Activated naive CD8-positive, alpha-beta T cell treated with anti-CD3 and anti-CD28 coated beads, Interleukin-2, amount 10 ng/mL, durations not matched to agents 7 days and 5 days (primary cell): ENCODE results near the gene OR2C3. TPM values are rescaled to one million over a fixed set of nuclear protein-coding genes. Genes with fewer than 3 reads are reported as not detected.
"Not testable (repeated sequence)": the region's sequence is repeated elsewhere in the genome, so short reads cannot be mapped to it uniquely, and the experiment has no call there.

ENCODE experiments used
- ATAC-seq: fragments of 150-1000 bp; cut with Tn5 transposase; one replicate; pipeline ENCODE4 v1.10.0; 2021; ENCODE audit warnings: low read depth, moderate library complexity
- POLR2A ChIA-PET: fragments of 350-600 bp; sonication (Branson Sonifier 250); formaldehyde crosslinking; loops from one replicate; lab custom pipeline; 2021; ENCODE audit warnings: antibody characterized with exemption; lab: Charles Lee
- DNase-seq: peaks from one replicate; pipeline ENCODE4 v3.0.0; 2021
- H3K27ac Mint-ChIP-seq: one replicate; pipeline ENCODE4 v1.8.0; 2022; ENCODE audit warnings: mild to moderate bottlenecking, mixed read lengths
- H3K27me3 Mint-ChIP-seq: one replicate; pipeline ENCODE4 v1.8.0; 2022; ENCODE audit warnings: mild to moderate bottlenecking, moderate library complexity, mixed read lengths
- H3K36me3 Mint-ChIP-seq: one replicate; pipeline ENCODE4 v1.8.0; 2021; ENCODE audit warnings: mild to moderate bottlenecking, mixed read lengths
- H3K4me1 Mint-ChIP-seq: one replicate; pipeline ENCODE4 v1.8.0; 2021; ENCODE audit warnings: mixed read lengths
- H3K4me3 Mint-ChIP-seq: one replicate; pipeline ENCODE4 v1.8.0; 2022; ENCODE audit warnings: mild to moderate bottlenecking, moderate library complexity, mixed read lengths
- H3K9me3 Mint-ChIP-seq: one replicate; pipeline ENCODE4 v1.8.0; 2021; ENCODE audit warnings: mixed read lengths
- total RNA-seq, 2 experiments: library from RNA; stranded (reverse); gene quantifications; one replicate each; pipeline ENCODE4 v1.2.3, GENCODE V29; 2021

OR2C3 gene
- total RNA-seq, 2 experiments from 2014 or later: not detected

- DNase-seq (no peak), ATAC-seq (no peak)
- no peak overlapping the region for H3K27ac Mint-ChIP-seq
- H3K36me3 Mint-ChIP-seq: no peaks in the 10 kb centered on the region
- H3K27me3 Mint-ChIP-seq: peaks cover 15% of the 10 kb centered on the region
- H3K4me3 Mint-ChIP-seq: no peak overlapping the region
- no peaks in the 10 kb centered on the region for H3K9me3 Mint-ChIP-seq
- peaks cover 3% of the 10 kb centered on the region for H3K4me1 Mint-ChIP-seq
- POLR2A ChIA-PET: no interaction called here
These were observed 3.0 kb upstream of the OR2C3 start for GRCh38 chr1:247539215-247539614.

GRCh38 chr1:247538561-247538960, 2.3 kb upstream of the OR2C3 start:
- no peaks in the 10 kb centered on the region for H3K9me3 Mint-ChIP-seq
- ATAC-seq (no peak), DNase-seq (no peak)
- peaks cover 10% of the 10 kb centered on the region for H3K27me3 Mint-ChIP-seq
- H3K4me1 Mint-ChIP-seq: peaks cover 3% of the 10 kb centered on the region
- H3K36me3 Mint-ChIP-seq: no peaks in the 10 kb centered on the region
- POLR2A ChIA-PET: no interaction called here
- H3K27ac Mint-ChIP-seq: no peak overlapping the region
- H3K4me3 Mint-ChIP-seq: no peak overlapping the region

GRCh38 chr1:247535402-247535801, 838 bp downstream of the OR2C3 start:
- ATAC-seq (no peak), DNase-seq (no peak)
- H3K4me1 Mint-ChIP-seq: peaks cover 2% of the 10 kb centered on the region
- H3K36me3 Mint-ChIP-seq: no peaks in the 10 kb centered on the region
- POLR2A ChIA-PET: no interaction called here
- H3K4me3 Mint-ChIP-seq: no peak overlapping the region
- H3K9me3 Mint-ChIP-seq: no peaks in the 10 kb centered on the region
- no peak overlapping the region for H3K27ac Mint-ChIP-seq
- peaks cover 2% of the 10 kb centered on the region for H3K27me3 Mint-ChIP-seq

GRCh38 chr1:247531937-247532336, 4.3 kb downstream of the OR2C3 start:
- Mint-ChIP-seq H3K4me3 (no peak overlapping the region), H3K36me3 (no peaks in the 10 kb centered on the region), H3K4me1 (no peaks in the 10 kb centered on the region), H3K27me3 (peaks cover 9% of the 10 kb centered on the region), H3K27ac (no peak overlapping the region), H3K9me3 (no peaks in the 10 kb centered on the region)
- no peak for ATAC-seq
- POLR2A ChIA-PET: no interaction called here
- no peak for DNase-seq

- Mint-ChIP-seq H3K4me1 (no peaks in the 10 kb centered on the region), H3K36me3 (no peaks in the 10 kb centered on the region), H3K27me3 (peaks cover 15% of the 10 kb centered on the region), H3K9me3 (no peaks in the 10 kb centered on the region), H3K4me3 (no peak overlapping the region), H3K27ac (no peak overlapping the region)
- POLR2A ChIA-PET: no interaction called here
- ATAC-seq (no peak), DNase-seq (no peak)
These were observed 5.5 kb downstream of the OR2C3 start for GRCh38 chr1:247530785-247531184.

- H3K4me1 Mint-ChIP-seq: no peaks in the 10 kb centered on the region
- H3K9me3 Mint-ChIP-seq: no peaks in the 10 kb centered on the region
- peaks cover 15% of the 10 kb centered on the region for H3K27me3 Mint-ChIP-seq
- no peaks in the 10 kb centered on the region for H3K36me3 Mint-ChIP-seq
- DNase-seq (no peak), ATAC-seq (no peak)
- POLR2A ChIA-PET: no interaction called here
- no peak overlapping the region for H3K4me3 Mint-ChIP-seq
- H3K27ac Mint-ChIP-seq: no peak overlapping the region
These were observed 6.4 kb downstream of the OR2C3 start for GRCh38 chr1:247529771-247530355.

- ATAC-seq: no peak
- no peaks in the 10 kb centered on the region for H3K36me3 Mint-ChIP-seq
- peaks cover 15% of the 10 kb centered on the region for H3K27me3 Mint-ChIP-seq
- H3K27ac Mint-ChIP-seq: no peak overlapping the region
- no peak for DNase-seq
- no peaks in the 10 kb centered on the region for H3K4me1 Mint-ChIP-seq
- POLR2A ChIA-PET: no interaction called here
- no peaks in the 10 kb centered on the region for H3K9me3 Mint-ChIP-seq
- H3K4me3 Mint-ChIP-seq: no peak overlapping the region
These were observed 7.3 kb downstream of the OR2C3 start for GRCh38 chr1:247528812-247529474.

GRCh38 chr1:247521886-247522285, 14.4 kb downstream of the OR2C3 start:
- POLR2A ChIA-PET, H3K9me3 Mint-ChIP-seq, H3K36me3 Mint-ChIP-seq, H3K27ac Mint-ChIP-seq, DNase-seq, ATAC-seq, H3K4me1 Mint-ChIP-seq, H3K4me3 Mint-ChIP-seq, H3K27me3 Mint-ChIP-seq: not testable (repeated sequence)

GRCh38 chr1:247518613-247518891, 17.7 kb downstream of the OR2C3 start:
- ATAC-seq (no peak), DNase-seq (no peak)
- Mint-ChIP-seq H3K4me3 (no peak overlapping the region), H3K27ac (no peak overlapping the region), H3K36me3 (no peaks in the 10 kb centered on the region), H3K9me3 (peaks cover 5% of the 10 kb centered on the region), H3K27me3 (peaks cover 2% of the 10 kb centered on the region), H3K4me1 (no peaks in the 10 kb centered on the region)
- POLR2A ChIA-PET: no interaction called here

- DNase-seq: peak; percentile 28
- POLR2A ChIA-PET: no interaction called here
- no peak overlapping the region for H3K27ac Mint-ChIP-seq
- H3K36me3 Mint-ChIP-seq: no peaks in the 10 kb centered on the region
- no peaks in the 10 kb centered on the region for H3K4me1 Mint-ChIP-seq
- peak overlapping the region; percentile 3 for H3K4me3 Mint-ChIP-seq
- peak; percentile 47 for ATAC-seq
- peaks cover 5% of the 10 kb centered on the region for H3K9me3 Mint-ChIP-seq
- H3K27me3 Mint-ChIP-seq: peaks cover 2% of the 10 kb centered on the region
These were observed 18.2 kb downstream of the OR2C3 start for GRCh38 chr1:247517795-247518612.

- H3K27me3 Mint-ChIP-seq: peaks cover 11% of the 10 kb centered on the region
- no peaks in the 10 kb centered on the region for H3K36me3 Mint-ChIP-seq
- no peak for DNase-seq
- POLR2A ChIA-PET: interaction anchor here (0.6 kb wide), 1 partner anchor 133 kb away, joined by 3 read pairs; no protein-coding TSS in a partner anchor
- no peak for ATAC-seq
- H3K27ac Mint-ChIP-seq: no peak overlapping the region
- H3K9me3 Mint-ChIP-seq: no peaks in the 10 kb centered on the region
- no peaks in the 10 kb centered on the region for H3K4me1 Mint-ChIP-seq
- no peak overlapping the region for H3K4me3 Mint-ChIP-seq
These were observed 29.4 kb downstream of the OR2C3 start for GRCh38 chr1:247506831-247507230.

- peaks cover 17% of the 10 kb centered on the region for H3K27me3 Mint-ChIP-seq
- no peaks in the 10 kb centered on the region for H3K9me3 Mint-ChIP-seq
- ATAC-seq (no peak), DNase-seq (no peak)
- H3K36me3 Mint-ChIP-seq: no peaks in the 10 kb centered on the region
- H3K4me1 Mint-ChIP-seq: no peaks in the 10 kb centered on the region
- no peak overlapping the region for H3K27ac Mint-ChIP-seq
- no peak overlapping the region for H3K4me3 Mint-ChIP-seq
- POLR2A ChIA-PET: no interaction called here
These were observed 35.4 kb downstream of the OR2C3 start for GRCh38 chr1:247500865-247501264.

- no peak for ATAC-seq
- H3K4me1 Mint-ChIP-seq: peaks cover under 1% of the 10 kb centered on the region
- H3K27me3 Mint-ChIP-seq: peaks cover 28% of the 10 kb centered on the region
- no peak overlapping the region for H3K4me3 Mint-ChIP-seq
- no peaks in the 10 kb centered on the region for H3K36me3 Mint-ChIP-seq
- no peaks in the 10 kb centered on the region for H3K9me3 Mint-ChIP-seq
- H3K27ac Mint-ChIP-seq: no peak overlapping the region
- no peak for DNase-seq
- POLR2A ChIA-PET: no interaction called here
These were observed 39.5 kb downstream of the OR2C3 start for GRCh38 chr1:247496581-247497285.
